CD14-positive monocyte (primary cell): Measurements from ENCODE around the gene HMX1. TPM values are rescaled to one million over a fixed set of nuclear protein-coding genes. Genes with fewer than 3 reads are reported as not detected.

ENCODE experiments used
- DNase-seq, 3 donors: peaks; one replicate each; pipeline ENCODE4 v3.0.0-alpha.2; 2011 to 2022
- H2AFZ ChIP-seq: 2 replicates; pipeline ENCODE4 v1.6.0; 2012; ENCODE audit warnings: mild to moderate bottlenecking, low read depth, low read length, inconsistent platforms; ENCODE audit not compliant: insufficient read depth, poor library complexity, severe bottlenecking
- H3K27ac ChIP-seq, 2 donors: 1 replicate in 1 of 2; 2 replicates in 1 of 2; pipeline ENCODE4 v1.5.1; 2012 to 2013; ENCODE audit warnings: low read length in 2 of 2, control low read depth in 1 of 2, inconsistent platforms in 1 of 2, low read depth in 1 of 2, mild to moderate bottlenecking in 1 of 2
- H3K27me3 ChIP-seq, 2 donors: one replicate each; pipeline versions ENCODE4 v1.6.0 to v1.6.1; 2011 to 2013; ENCODE audit warnings: low read length in 2 of 2; ENCODE audit not compliant: control insufficient read depth in 2 of 2, insufficient read depth in 2 of 2
- H3K36me3 ChIP-seq, 2 donors: replicated peaks in 1 of 2; 1 replicate in 1 of 2; 2 replicates in 1 of 2; pipeline versions ENCODE4 v1.5.1 to v1.6.1; 2012 to 2013; ENCODE audit warnings: low read length in 2 of 2, control low read depth in 1 of 2, inconsistent platforms in 1 of 2, mild to moderate bottlenecking in 1 of 2; ENCODE audit not compliant: insufficient read depth in 2 of 2, control insufficient read depth in 1 of 2
- H3K4me1 ChIP-seq, 2 donors: 1 replicate in 1 of 2; 2 replicates in 1 of 2; pipeline versions ENCODE4 v1.5.1 to v1.6.1; 2012 to 2013; ENCODE audit warnings: low read length in 2 of 2, control low read depth in 1 of 2, inconsistent platforms in 1 of 2, mild to moderate bottlenecking in 1 of 2, moderate library complexity in 1 of 2; ENCODE audit not compliant: insufficient read depth in 2 of 2, control insufficient read depth in 1 of 2
- H3K4me2 ChIP-seq: replicated peaks from 2 replicates; pipeline ENCODE3; 2012; ENCODE audit warnings: low read length, moderate library complexity, mild to moderate bottlenecking; ENCODE audit not compliant: poor library complexity, severe bottlenecking; ENCODE audit errors: extremely low read depth
- H3K4me3 ChIP-seq, 3 experiments: fragments of 200-600 bp in 1 of 3; sonication (generic) in 1 of 3; replicated peaks in 1 of 3; 1 replicate in 2 of 3; 2 replicates in 1 of 3; pipeline ENCODE4 v1.5.1; 2011 to 2013; ENCODE audit warnings: low read length in 3 of 3, mild to moderate bottlenecking in 3 of 3, control low read depth in 2 of 3, low read depth in 2 of 3, inconsistent platforms in 1 of 3, moderate library complexity in 1 of 3
- H3K79me2 ChIP-seq: 2 replicates; pipeline ENCODE4 v1.6.0; 2012; ENCODE audit warnings: mild to moderate bottlenecking, control low read depth, inconsistent platforms, low read length, moderate library complexity; ENCODE audit not compliant: insufficient read depth
- H3K9ac ChIP-seq: 2 replicates; pipeline ENCODE4 v1.6.0; 2017; ENCODE audit warnings: low read length, mild to moderate bottlenecking; ENCODE audit not compliant: insufficient read depth, poor library complexity, severe bottlenecking
- H3K9me3 ChIP-seq, 2 donors: replicated peaks in 1 of 2; 1 replicate in 1 of 2; 2 replicates in 1 of 2; pipeline versions ENCODE4 v1.5.1 to v1.6.1; 2012 to 2013; ENCODE audit warnings: low read length in 2 of 2, control low read depth in 1 of 2; ENCODE audit not compliant: control insufficient read depth in 1 of 2, insufficient read depth in 1 of 2
- H4K20me1 ChIP-seq: 2 replicates; pipeline ENCODE4 v1.6.0; 2012; ENCODE audit warnings: mild to moderate bottlenecking, low read length, control low read depth, moderate library complexity; ENCODE audit not compliant: insufficient read depth
- H3K27ac Mint-ChIP-seq, 7 donors: one replicate each; pipeline ENCODE4 v1.8.0; 2020; ENCODE audit warnings: mild to moderate bottlenecking in 7 of 7, mixed read lengths in 7 of 7, moderate library complexity in 6 of 7, inconsistent platforms in 2 of 7
- H3K27me3 Mint-ChIP-seq, 3 donors: one replicate each; pipeline ENCODE4 v1.8.0; 2021 to 2022; ENCODE audit warnings: low read depth in 3 of 3, mild to moderate bottlenecking in 3 of 3, mixed read lengths in 3 of 3, moderate library complexity in 3 of 3, inconsistent platforms in 1 of 3
- H3K36me3 Mint-ChIP-seq, 2 donors: one replicate each; pipeline ENCODE4 v1.8.0; 2020; ENCODE audit warnings: mixed read lengths in 2 of 2, inconsistent platforms in 1 of 2, mild to moderate bottlenecking in 1 of 2
- H3K4me1 Mint-ChIP-seq: one replicate; pipeline ENCODE4 v1.8.0; 2020; ENCODE audit warnings: mild to moderate bottlenecking, mixed read lengths
- H3K4me3 Mint-ChIP-seq, 2 donors: one replicate each; pipeline ENCODE4 v1.8.0; 2020; ENCODE audit warnings: mild to moderate bottlenecking in 2 of 2, mixed read lengths in 2 of 2, moderate library complexity in 1 of 2
- H3K9me3 Mint-ChIP-seq, 7 donors: one replicate each; pipeline ENCODE4 v1.8.0; 2020 to 2022; ENCODE audit warnings: mixed read lengths in 7 of 7, mild to moderate bottlenecking in 6 of 7, moderate library complexity in 6 of 7, inconsistent platforms in 2 of 7
- CTCF ChIP-seq: fragments of 200-600 bp; IDR thresholded peaks from one replicate; pipeline ENCODE4 v1.8.0; 2022; ENCODE audit warnings: antibody characterized with exemption, mild to moderate bottlenecking
- WGBS: methylation state at CpG from one replicate; pipeline ENCODE4 v1.1.5; 2013; ENCODE audit warnings: missing lambda C conversion rate; ENCODE audit not compliant: insufficient coverage; 5-methylcytosine and 5-hydroxymethylcytosine counted together
- intact Hi-C, 2 donors: fragments of 100-400 bp; cut with micrococcal nuclease; formaldehyde crosslinking; loops; one replicate each; pipeline versions ENCODE4 v1.15.0 to v1.15.1; 2023
- polyA plus RNA-seq, 3 donors: library from polyadenylated mRNA; depleted of rRNA in 1 of 3; unstranded in 2 of 3; stranded (reverse) in 1 of 3; fragments of 300-500 nt in 2 of 3; fragments of >200 nt in 1 of 3; fragmentation: Illumina TruSeq in 2 of 3; gene quantifications; 1 replicate in 2 of 3; 2 replicates in 1 of 3; pipeline ENCODE4 v1.2.3, GENCODE V29; 2012 to 2021

The HMX1 gene
- polyA plus RNA-seq, 3 donors, result not detected

DNA sequence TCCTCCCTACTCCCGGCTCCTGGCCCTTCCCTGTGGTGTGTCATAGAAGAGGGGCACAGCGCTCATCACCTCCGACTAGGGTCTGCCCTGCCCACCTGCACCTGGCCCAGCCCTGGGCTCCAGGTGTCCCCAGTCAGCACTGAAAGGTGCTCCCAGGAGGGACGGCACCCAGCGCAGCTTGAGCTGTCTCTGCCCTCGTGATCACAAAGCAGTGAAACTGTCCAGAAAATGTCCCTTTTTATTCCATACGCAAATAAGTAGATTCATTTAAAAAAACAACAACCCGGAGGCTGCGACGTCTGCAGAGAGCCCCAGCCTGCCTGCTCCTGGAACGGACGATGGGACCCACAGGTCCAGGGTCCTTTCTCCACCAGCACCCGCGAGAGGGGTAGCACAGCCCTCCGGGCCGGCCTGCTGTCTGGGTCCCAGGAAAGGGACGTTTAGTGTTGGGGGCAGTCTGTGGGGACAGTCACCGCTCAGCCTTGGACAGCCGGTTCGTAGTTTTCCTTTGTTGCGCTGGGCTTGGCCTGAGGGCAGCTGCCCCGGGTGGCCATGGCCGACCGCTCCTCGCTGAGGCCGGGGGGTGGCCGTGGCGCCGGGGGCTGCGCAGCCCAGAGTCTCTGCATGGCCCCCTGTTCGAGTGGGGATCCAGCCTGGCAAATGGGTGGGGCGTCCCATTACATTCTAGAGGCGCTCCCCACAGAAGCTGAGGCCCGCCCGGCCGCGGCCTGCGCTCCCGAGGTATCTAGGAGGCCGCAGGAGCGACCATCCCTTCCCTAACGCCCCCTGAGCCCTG lies 4.6 kb downstream of the HMX1 start:
- H2AFZ ChIP-seq, result no peak overlapping the region
- no peaks in the 10 kb centered on the region for H3K4me1 ChIP-seq
- H3K4me3 ChIP-seq, result no peak overlapping the region
- peaks cover 48 to 87% of the 10 kb centered on the region in 2 donors for H3K27me3 ChIP-seq
- no peaks in the 10 kb centered on the region for H4K20me1 ChIP-seq
- H3K9me3 ChIP-seq, result peaks cover 0 to 26% of the 10 kb centered on the region in 2 donors
- H3K9ac ChIP-seq, result no peak overlapping the region
- no peaks in the 10 kb centered on the region for H3K36me3 ChIP-seq
- Mint-ChIP-seq H3K27me3 (peaks cover 78 to 90% (median 82%) of the 10 kb centered on the region in 3 donors), H3K4me3 (peak overlapping the region in 1 of 2 donors; percentile 67), H3K27ac (no peak overlapping the region), H3K9me3 (peaks cover 0 to 9% (median under 1%) of the 10 kb centered on the region in 7 donors), H3K36me3 (no peaks in the 10 kb centered on the region), H3K4me1 (peaks cover under 1% of the 10 kb centered on the region)
- no peak overlapping the region for H3K27ac ChIP-seq
- H3K4me2 ChIP-seq, result no peak overlapping the region
- no peak for DNase-seq
- WGBS, result 4% methylated on average over 37 of the region's 42 CpGs
- intact Hi-C loops, result no loop called here
- no peaks in the 10 kb centered on the region for H3K79me2 ChIP-seq
- TF ChIP-seq CTCF, result no peak

DNA sequence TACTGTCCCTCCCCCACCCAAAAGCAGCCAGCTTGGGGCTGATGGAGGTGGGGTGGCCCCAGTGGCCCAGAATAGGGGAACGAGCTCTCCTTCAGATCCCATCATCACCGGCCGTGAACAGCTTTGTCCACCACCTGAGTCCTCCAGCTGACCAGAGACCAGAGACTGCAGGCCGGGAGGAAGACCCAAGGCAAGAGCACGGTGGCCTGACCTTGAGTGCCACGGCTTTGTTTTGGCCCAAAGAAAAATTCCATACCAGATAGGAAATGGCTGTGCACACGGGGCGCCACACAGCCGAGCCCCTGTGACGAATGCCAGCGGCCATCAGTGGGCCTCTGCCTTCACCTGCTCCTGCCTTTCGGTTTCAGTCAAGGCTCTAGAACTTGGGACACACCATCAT lies 5.2 kb downstream of the HMX1 start:
- no peak for DNase-seq
- Mint-ChIP-seq H3K4me1 (no peaks in the 10 kb centered on the region), H3K4me3 (peak overlapping the region in 1 of 2 donors; percentile 67), H3K27me3 (peaks cover 82 to 94% (median 87%) of the 10 kb centered on the region in 3 donors), H3K9me3 (peaks cover 0 to 13% (median 3%) of the 10 kb centered on the region in 7 donors), H3K36me3 (no peaks in the 10 kb centered on the region), H3K27ac (no peak overlapping the region)
- Histone ChIP-seq H3K9ac (no peak overlapping the region), H3K4me2 (no peak overlapping the region), H3K36me3 (no peaks in the 10 kb centered on the region), H3K27me3 (peaks cover 47 to 92% of the 10 kb centered on the region in 2 donors), H3K4me3 (no peak overlapping the region), H2AFZ (no peak overlapping the region), H3K9me3 (peaks cover 0 to 26% of the 10 kb centered on the region in 2 donors), H3K79me2 (no peaks in the 10 kb centered on the region), H4K20me1 (no peaks in the 10 kb centered on the region), H3K27ac (no peak overlapping the region), H3K4me1 (no peaks in the 10 kb centered on the region)
- no peak for TF ChIP-seq CTCF
- 6% methylated on average over 7 of the region's 12 CpGs for WGBS
- intact Hi-C loops, result no loop called here
